ENCODE measurements around the gene DDX1. TPM values are rescaled to one million over a fixed set of nuclear protein-coding genes. Genes with fewer than 3 reads are reported as not detected.
A peak's percentile ranks its signal among the peaks of the same experiment; 100 is the strongest.

DDX1 gene
- total and polyA plus RNA-seq, 2 of the 4 experiments (the other 2 are of a cell fraction): 73.6 to 74.9 TPM

DNA sequence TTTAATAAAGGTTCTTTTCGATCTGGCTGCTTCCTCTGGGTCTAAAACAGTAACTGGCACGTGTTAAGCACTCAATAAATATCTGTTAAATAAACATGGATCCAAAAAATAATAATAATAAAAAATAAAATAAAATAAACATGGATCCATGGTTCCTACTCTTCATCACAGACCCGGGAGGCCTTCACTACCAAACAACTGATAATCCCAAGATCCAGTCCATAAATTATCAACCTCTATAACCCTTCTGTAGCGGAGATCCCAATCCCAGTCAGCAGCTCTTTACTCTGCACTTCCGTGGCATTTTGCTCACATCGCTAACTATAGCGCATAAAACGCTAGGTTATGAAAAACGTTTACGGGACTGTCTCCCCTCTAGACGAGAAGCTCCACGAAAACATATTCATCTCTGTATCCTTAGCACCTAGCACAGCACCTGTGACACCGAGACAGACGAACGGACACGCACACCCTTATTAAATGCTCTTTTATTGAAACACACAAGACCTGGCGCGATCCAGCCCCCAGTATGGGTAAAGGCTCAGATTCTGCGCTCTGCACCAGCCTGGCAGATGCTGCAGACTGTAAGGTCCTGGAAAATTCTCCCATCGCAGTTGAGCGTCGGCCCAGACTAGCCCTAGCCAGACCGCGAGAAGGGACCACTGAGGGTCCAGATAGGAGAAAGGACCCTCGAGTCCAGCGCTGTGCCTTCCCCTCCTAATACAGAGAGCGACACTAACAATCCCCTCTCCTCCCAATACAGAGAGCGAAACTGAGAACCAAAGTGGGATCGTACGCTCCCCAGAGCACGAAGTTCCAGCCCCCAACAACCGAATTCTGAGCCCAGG, 31.3 kb upstream of the DDX1 start:
- peak overlapping the region; percentile 58; the same call in 1 of the 2 replicates for H3K14ac ChIP-seq (replicated peaks; ENCODE audit: low read depth, low read length)
- no peaks in the 10 kb centered on the region for H3K4me1 ChIP-seq (ENCODE audit: control insufficient read depth, insufficient read depth, low read length)
- H3K4ac ChIP-seq (ENCODE audit: low read depth, low read length): peak overlapping the region; percentile 92
- no peak overlapping the region; the same call in 1 of the 2 replicates for H2AK5ac ChIP-seq (ENCODE audit: low read depth, low read length)
- dilution Hi-C loops (cut with HindIII; ENCODE audit: low sequenced_read_pairs, unreplicated experiment) (no loop called here), in situ Hi-C loops (cut with MboI; ENCODE audit: low sequenced_read_pairs) (no loop called here), intact Hi-C loops (cut with micrococcal nuclease) (loop anchor here (10.0 kb wide), 2 partner anchors 386 to 516 kb away; no protein-coding TSS in a partner anchor)
- no peaks in the 10 kb centered on the region for H3K27me3 ChIP-seq (ENCODE audit: control insufficient read depth, insufficient read depth, low read length)
- DNase-seq (peak; percentile 27), ATAC-seq (ENCODE audit: low read depth) (peak; percentile 67)
- H2AK9ac ChIP-seq (replicated peaks; ENCODE audit: low read depth, low read length, poor library complexity): peak overlapping the region; percentile 80
- H2BK15ac ChIP-seq (ENCODE audit: low read depth, low read length): no peak overlapping the region
- H2BK20ac ChIP-seq (ENCODE audit: low read depth, low read length): no peak overlapping the region
- peaks cover 3% of the 10 kb centered on the region; the same call in 1 of the 2 replicates for H3K36me3 ChIP-seq (ENCODE audit: control insufficient read depth, insufficient read depth, low read length)
- H2BK120ac ChIP-seq (ENCODE audit: low read depth, low read length): 0 out of 2 replicates have a peak overlapping the region, but pooled peaks have one; percentile 10
- H3K23ac ChIP-seq (ENCODE audit: low read depth, low read length): peak overlapping the region; percentile 71; the same call in 1 of the 2 replicates
- TF ChIP-seq MAZ (IDR thresholded peaks at IDR 0.05; ENCODE audit: borderline replicate concordance, low read depth, low read length) (peak; percentile 16; the same call in 1 of the 2 replicates), BHLHE40 (IDR thresholded peaks at IDR 0.05; ENCODE audit: low read depth, low read length) (no peak)
- peak overlapping the region; percentile 97 for H3K4me2 ChIP-seq (ENCODE audit: low read depth, low read length)
- peak overlapping the region; percentile 93 for H3K56ac ChIP-seq (ENCODE audit: extremely low read depth, insufficient read depth, low read length)
- H3K18ac ChIP-seq (ENCODE audit: low read depth, low read length): no peak overlapping the region; the same call in 1 of the 2 replicates
- peaks cover 3% of the 10 kb centered on the region for H3K9me1 ChIP-seq (ENCODE audit: insufficient read depth, low read length)
- peak overlapping the region; percentile 98 for H3K27ac ChIP-seq (ENCODE audit: insufficient read depth, low read length)
- H2BK5ac ChIP-seq (ENCODE audit: low read depth, low read length, poor library complexity, severe bottlenecking): peak overlapping the region; percentile 89
- peak overlapping the region; percentile 96 for H2AFZ ChIP-seq (replicated peaks; ENCODE audit: low read length, poor library complexity)
- peaks cover 8% of the 10 kb centered on the region; the same call in 1 of the 2 replicates for H4K20me1 ChIP-seq (ENCODE audit: insufficient read depth, low read length)
- no peak overlapping the region for H4K91ac ChIP-seq (ENCODE audit: insufficient read depth, low read depth, low read length)
- no TSS peak for BruUV-seq (replicated peaks)
- H3K9me3 ChIP-seq (ENCODE audit: control insufficient read depth, insufficient read depth, low read length): no peaks in the 10 kb centered on the region
- peak overlapping the region; percentile 83 to 91; a peak in 3 of 4 replicates for H4K8ac ChIP-seq (ENCODE audit: low read depth in 2 of 2, low read length in 2 of 2)
- peaks cover 20 to 22% of the 10 kb centered on the region in 2 experiments for H3K79me1 ChIP-seq (ENCODE audit: low read depth in 1 of 2, low read length in 2 of 2)
- 5% methylated on average over 3 of the region's 32 CpGs; no CpG with 5 or more reads in 1 of the 2 experiments for WGBS, 2 experiments (ENCODE audit: extremely low coverage in 2 of 2, insufficient read length in 1 of 2)
- ChIA-PET POLR2A (ENCODE audit: unreplicated experiment) (no interaction called here), CTCF (interaction anchor here (0.9 to 3.5 kb wide), 2 partner anchors 17 to 28 kb away, joined by 3 to 13 read pairs; no protein-coding TSS in a partner anchor)
- peak overlapping the region; percentile 90 for H3K4me3 ChIP-seq (ENCODE audit: insufficient read depth, low read depth, low read length)
- H3K9ac ChIP-seq (ENCODE audit: low read depth, low read length): peak overlapping the region; percentile 98
- H4K5ac ChIP-seq (ENCODE audit: low read depth, low read length): peak overlapping the region; percentile 89

Measured in IMR-90 (cell line).